ENCODE measurements around the gene COL6A5. TPM values are rescaled to one million over a fixed set of nuclear protein-coding genes. Genes with fewer than 3 reads are reported as not detected.

The COL6A5 gene
- total and polyA plus RNA-seq, 10 of the 15 experiments (the other 5 are each of a cell fraction or from before 2014, with no cell fraction given), result 0.04 to 0.11 TPM; not detected in 8

DNA sequence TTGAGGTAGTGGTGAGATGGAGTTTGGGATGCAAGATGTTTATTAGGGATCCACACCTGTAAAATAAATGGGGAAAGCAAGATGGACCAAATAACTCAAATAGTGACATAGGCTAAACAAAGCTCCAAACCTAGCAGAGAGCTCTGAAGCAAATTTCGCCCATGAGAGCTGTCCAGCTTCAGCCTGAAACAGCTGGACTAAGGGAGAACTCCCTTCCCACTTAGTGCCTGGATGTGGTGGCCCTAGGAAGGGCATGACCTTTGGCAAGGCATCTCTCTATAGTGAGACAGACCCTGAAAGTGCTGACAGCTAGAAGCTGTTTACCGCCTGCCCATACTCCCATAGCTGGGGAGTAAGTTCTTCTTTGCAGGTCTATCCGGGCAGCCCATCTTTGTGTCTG lies 48.1 kb downstream of the COL6A5 start:
- ATAC-seq (no peak), FAIRE-seq (no peak), DNase-seq (ENCODE audit: low read depth, low spot score) (no peak)
- H3K9ac ChIP-seq (ENCODE audit: control insufficient read depth, insufficient read depth, low read length), result no peak overlapping the region
- TF ChIP-seq EP300 (IDR thresholded peaks at IDR 0.05; ENCODE audit: borderline replicate concordance in 1 of 2, control insufficient read depth in 1 of 2, low read depth in 2 of 2, low read length in 2 of 2) (no peak), PRDM15 (CRISPR knock-in tag; IDR thresholded peaks at IDR 0.05) (no peak), MTA3 (IDR thresholded peaks at IDR 0.05; ENCODE audit: borderline replicate concordance, low read length) (no peak), WRNIP1 (IDR thresholded peaks at IDR 0.05; ENCODE audit: borderline replicate concordance, low read depth, low read length) (no peak), ZNF207 (IDR thresholded peaks at IDR 0.05; ENCODE audit: borderline replicate concordance) (no peak), BCLAF1 (IDR thresholded peaks at IDR 0.05) (no peak), DPF2 (IDR thresholded peaks at IDR 0.05) (no peak), FOXK2 (IDR thresholded peaks at IDR 0.05) (no peak), CHD2 (IDR thresholded peaks at IDR 0.05; ENCODE audit: borderline replicate concordance, low read depth, low read length) (no peak), SP1 (IDR thresholded peaks at IDR 0.05; ENCODE audit: low read depth, low read length) (no peak), USF1 (IDR thresholded peaks at IDR 0.05; ENCODE audit: borderline replicate concordance, extremely low read length, insufficient read depth, low read depth, low read length) (no peak), POLR2AphosphoS5 (IDR thresholded peaks at IDR 0.05; ENCODE audit: low read length) (no peak)
- TF ChIP-seq, protein P1, sequence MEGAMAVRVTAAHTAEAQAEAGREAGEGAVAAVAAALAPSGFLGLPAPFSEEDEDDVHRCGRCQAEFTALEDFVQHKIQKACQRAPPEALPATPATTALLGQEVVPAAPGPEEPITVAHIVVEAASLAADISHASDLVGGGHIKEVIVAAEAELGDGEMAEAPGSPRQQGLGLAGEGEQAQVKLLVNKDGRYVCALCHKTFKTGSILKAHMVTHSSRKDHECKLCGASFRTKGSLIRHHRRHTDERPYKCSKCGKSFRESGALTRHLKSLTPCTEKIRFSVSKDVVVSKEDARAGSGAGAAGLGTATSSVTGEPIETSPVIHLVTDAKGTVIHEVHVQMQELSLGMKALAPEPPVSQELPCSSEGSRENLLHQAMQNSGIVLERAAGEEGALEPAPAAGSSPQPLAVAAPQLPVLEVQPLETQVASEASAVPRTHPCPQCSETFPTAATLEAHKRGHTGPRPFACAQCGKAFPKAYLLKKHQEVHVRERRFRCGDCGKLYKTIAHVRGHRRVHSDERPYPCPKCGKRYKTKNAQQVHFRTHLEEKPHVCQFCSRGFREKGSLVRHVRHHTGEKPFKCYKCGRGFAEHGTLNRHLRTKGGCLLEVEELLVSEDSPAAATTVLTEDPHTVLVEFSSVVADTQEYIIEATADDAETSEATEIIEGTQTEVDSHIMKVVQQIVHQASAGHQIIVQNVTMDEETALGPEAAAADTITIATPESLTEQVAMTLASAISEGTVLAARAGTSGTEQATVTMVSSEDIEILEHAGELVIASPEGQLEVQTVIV (IDR thresholded peaks at IDR 0.05; ENCODE audit: borderline replicate concordance, partially characterized antibody), result no peak
- no peak overlapping the region for H3K27ac ChIP-seq (ENCODE audit: control insufficient read depth, insufficient read depth)
- H3K36me3 ChIP-seq (ENCODE audit: control insufficient read depth in 2 of 2, insufficient read depth in 2 of 2, low read length in 1 of 2), result no peaks in the 10 kb centered on the region
- H3K4me2 ChIP-seq (ENCODE audit: control insufficient read depth, insufficient read depth), result no peak overlapping the region
- no peaks in the 10 kb centered on the region; a peak in 1 of 4 replicates for H3K27me3 ChIP-seq (replicated peaks in 1 of 2; ENCODE audit: control insufficient read depth in 2 of 2, insufficient read depth in 2 of 2, low read length in 1 of 2)
- no peaks in the 10 kb centered on the region for H3K4me1 ChIP-seq (ENCODE audit: control insufficient read depth, insufficient read depth, low read length)
- no peaks in the 10 kb centered on the region for H3K9me3 ChIP-seq (replicated peaks; ENCODE audit: control insufficient read depth, insufficient read depth, low read length)
- intact Hi-C loops (cut with micrococcal nuclease; ENCODE audit: unreplicated experiment), result no loop called here
- ChIA-PET POLR2A (no interaction called here), SMC1A (ENCODE audit: uncharacterized antibody, unreplicated experiment) (no interaction called here), CTCF (no interaction called here), RAD21 (ENCODE audit: unreplicated experiment) (no interaction called here)
- no peaks in the 10 kb centered on the region for H4K20me1 ChIP-seq (ENCODE audit: control insufficient read depth, insufficient read depth)
- 32% methylated on average over 3 of the region's 3 CpGs for WGBS (ENCODE audit: insufficient coverage, insufficient replicate concordance, low lambda C conversion rate, missing lambda C conversion rate)
- H2AFZ ChIP-seq (ENCODE audit: control insufficient read depth, low read depth, low read length), result no peak overlapping the region
- in situ Hi-C loops (cut with MboI), result no loop called here
- BruUV-seq (replicated peaks), result no TSS peak
- no peaks in the 10 kb centered on the region for H3K79me2 ChIP-seq (ENCODE audit: control insufficient read depth, insufficient read depth, low read length)
- no peak overlapping the region for H3K4me3 ChIP-seq

Measured in GM12878 (cell line).